ENCODE results near the gene ABCD1.

DNA sequence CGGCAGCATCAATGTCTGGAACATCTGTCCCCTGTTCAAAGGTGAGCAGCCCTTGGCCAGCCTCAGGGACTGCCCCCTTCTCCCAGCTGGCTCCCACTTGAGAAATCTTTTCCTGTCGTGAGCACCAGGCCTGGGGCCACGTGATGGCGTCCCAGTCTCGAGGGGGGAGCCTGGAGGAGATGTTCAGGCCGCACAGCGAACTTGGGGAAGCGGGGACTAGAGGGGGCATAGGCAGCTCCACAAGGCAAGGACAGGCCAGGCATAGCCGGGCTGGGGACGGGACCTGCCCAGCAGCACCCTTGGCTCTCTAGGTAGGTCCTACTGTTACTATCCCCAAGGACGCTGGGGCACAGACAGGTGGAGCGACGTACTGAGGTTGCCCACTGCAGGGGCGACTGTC, 34.2 kb upstream of the ABCD1 start:
- TF ChIP-seq, protein P1, sequence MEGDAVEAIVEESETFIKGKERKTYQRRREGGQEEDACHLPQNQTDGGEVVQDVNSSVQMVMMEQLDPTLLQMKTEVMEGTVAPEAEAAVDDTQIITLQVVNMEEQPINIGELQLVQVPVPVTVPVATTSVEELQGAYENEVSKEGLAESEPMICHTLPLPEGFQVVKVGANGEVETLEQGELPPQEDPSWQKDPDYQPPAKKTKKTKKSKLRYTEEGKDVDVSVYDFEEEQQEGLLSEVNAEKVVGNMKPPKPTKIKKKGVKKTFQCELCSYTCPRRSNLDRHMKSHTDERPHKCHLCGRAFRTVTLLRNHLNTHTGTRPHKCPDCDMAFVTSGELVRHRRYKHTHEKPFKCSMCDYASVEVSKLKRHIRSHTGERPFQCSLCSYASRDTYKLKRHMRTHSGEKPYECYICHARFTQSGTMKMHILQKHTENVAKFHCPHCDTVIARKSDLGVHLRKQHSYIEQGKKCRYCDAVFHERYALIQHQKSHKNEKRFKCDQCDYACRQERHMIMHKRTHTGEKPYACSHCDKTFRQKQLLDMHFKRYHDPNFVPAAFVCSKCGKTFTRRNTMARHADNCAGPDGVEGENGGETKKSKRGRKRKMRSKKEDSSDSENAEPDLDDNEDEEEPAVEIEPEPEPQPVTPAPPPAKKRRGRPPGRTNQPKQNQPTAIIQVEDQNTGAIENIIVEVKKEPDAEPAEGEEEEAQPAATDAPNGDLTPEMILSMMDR (IDR thresholded peaks at IDR 0.05), result no peak
- TF ChIP-seq EP300 (IDR thresholded peaks at IDR 0.05) (no peak), POLR2A (IDR thresholded peaks at IDR 0.05) (no peak)
